ENCODE results near the gene ARHGAP10. TPM values are rescaled to one million over a fixed set of nuclear protein-coding genes. Genes with fewer than 3 reads are reported as not detected.
"Not testable (repeated sequence)": the region's sequence is repeated elsewhere in the genome, so short reads cannot be mapped to it uniquely, and the experiment has no call there.

ARHGAP10 gene
- polyA plus RNA-seq, 3 donors: 18.7 to 21.8 (median 21.2) TPM

- no peak for DNase-seq (ENCODE audit: low read depth in 3 of 3, low spot score in 2 of 3)
These were observed 60.0 kb downstream of the ARHGAP10 start for GRCh38 chr4:147791865-147792264.

- no peak for DNase-seq (ENCODE audit: low read depth in 3 of 3, low spot score in 2 of 3)
These were observed 61.9 kb downstream of the ARHGAP10 start for GRCh38 chr4:147793569-147794313.

DNA sequence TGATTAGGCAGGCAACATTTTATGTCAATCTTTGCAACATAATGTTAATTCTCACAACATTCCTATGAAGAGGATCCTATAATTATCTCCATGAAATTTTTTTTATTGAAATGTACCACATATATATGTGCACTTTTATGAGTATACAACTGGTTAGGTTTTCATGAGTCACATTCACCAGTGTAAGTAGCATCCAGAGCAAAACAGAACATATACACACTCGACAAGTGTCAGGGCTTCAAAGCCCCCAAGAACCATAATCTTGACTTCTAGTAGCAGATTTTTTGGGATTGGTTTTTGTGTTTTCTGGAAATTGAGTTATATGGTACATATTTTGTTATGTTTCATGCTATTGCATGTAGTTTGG lies 62.4 kb downstream of the ARHGAP10 start:
- DNase-seq (ENCODE audit: low read depth in 3 of 3, low spot score in 2 of 3): no peak

DNA sequence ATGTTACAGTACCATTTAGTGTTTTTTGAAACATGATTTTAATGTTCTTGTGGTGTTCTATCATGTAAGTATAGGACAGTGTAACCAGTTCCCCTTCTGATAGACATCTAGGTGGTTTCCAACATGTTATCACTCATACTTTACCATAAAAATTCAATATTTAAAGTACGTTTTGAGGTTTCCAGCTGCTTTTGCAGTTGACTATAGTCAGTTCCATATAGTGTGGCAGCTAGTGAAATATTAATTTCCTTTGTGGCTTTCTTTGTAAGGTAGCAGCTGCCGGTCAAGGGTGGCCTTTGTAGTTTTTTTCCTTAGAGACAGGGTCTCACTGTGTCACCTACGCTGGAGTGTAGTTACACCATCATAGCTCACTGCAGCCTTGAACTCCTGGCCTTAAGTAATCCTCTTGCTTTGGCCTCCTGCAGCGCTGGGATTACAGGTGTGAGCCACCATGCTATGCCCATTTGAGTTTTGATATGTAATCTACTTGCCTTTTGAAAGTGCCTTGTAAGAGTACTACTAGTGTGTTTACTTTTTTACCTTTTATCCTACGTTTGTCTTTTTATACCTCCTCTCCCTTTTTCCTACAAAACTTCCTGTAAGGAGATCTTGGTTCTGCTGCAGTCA lies 63.0 kb downstream of the ARHGAP10 start:
- no peak for DNase-seq (ENCODE audit: low read depth in 3 of 3, low spot score in 2 of 3)

- not testable (repeated sequence) for DNase-seq (ENCODE audit: low read depth in 3 of 3, low spot score in 2 of 3)
These were observed 67.2 kb downstream of the ARHGAP10 start for GRCh38 chr4:147799057-147799456.

DNA sequence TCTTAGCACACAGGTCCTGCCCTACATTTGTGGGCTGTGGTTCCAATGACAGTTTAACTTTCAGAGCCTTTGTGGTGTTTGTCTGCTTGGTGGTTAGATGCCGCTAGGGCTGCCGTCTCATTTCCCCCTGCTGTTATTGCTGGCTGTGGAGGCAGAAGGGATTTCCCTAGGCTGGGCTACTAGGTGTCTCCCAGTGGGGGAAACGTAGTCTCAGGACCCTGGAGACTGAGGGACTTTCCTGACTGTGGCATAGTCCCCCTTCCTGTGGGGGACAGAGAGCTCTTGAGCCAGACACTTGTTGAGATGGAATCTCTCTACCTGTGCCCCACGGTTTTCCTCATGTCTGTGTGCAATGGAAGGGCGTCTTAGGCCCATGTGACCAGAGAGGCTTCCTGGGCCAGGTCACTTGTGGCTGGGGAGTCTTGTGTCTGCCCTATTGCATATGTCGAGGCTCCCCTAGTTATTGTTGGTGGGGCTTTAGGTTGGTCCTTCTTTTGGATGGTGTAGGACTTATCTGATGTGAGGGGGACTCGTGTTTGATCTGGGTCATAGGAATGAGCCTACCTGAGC lies 68.2 kb downstream of the ARHGAP10 start:
- DNase-seq (ENCODE audit: low read depth in 3 of 3, low spot score in 2 of 3): no peak

GRCh38 chr4:147801820-147802219 lies 69.9 kb downstream of the ARHGAP10 start:
- no peak for DNase-seq (ENCODE audit: low read depth in 3 of 3, low spot score in 2 of 3)

GRCh38 chr4:147802346-147802745 lies 70.5 kb downstream of the ARHGAP10 start:
- DNase-seq (ENCODE audit: low read depth in 3 of 3, low spot score in 2 of 3): no peak

DNA sequence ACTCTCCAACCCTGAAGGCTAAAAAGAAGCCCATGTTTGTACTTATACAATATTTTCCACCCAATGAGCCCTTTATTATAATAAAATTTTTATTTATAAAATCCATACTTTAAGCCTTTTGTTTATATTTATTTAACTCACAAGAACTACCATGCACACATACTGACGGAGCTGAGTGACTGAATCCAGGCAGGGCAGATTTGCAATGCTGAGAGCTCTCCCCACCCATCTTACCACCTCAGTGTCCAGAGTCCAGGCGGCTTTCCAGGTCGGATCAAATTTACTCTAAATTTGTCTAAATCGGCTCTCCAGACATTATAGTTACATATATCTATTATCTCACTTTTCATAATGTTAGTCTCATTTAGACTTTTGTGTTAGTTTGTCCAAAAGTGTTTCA lies 74.1 kb downstream of the ARHGAP10 start:
- no peak for DNase-seq (ENCODE audit: low read depth in 3 of 3, low spot score in 2 of 3)

DNA sequence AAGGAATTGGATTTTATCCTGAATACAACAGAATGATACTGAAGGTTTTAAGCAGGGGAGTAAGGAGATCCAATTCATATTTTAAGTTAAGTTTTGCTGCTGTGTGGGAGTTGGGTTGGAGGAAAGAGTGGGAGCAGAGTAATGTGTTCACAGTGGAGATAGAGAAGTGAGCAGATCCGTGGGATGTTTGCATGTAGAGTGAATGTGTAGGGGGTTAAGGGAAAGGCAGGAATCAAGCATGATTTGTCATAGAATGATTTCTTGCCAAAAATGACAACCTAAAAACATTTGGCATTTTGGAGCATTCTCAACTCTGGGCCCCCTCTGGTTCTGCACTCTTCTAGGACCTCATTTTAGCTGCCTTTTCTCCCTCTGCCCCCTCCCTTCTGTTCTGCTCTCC lies 76.6 kb downstream of the ARHGAP10 start:
- no peak for DNase-seq (ENCODE audit: low read depth in 3 of 3, low spot score in 2 of 3)

- DNase-seq (ENCODE audit: low read depth in 3 of 3, low spot score in 2 of 3): no peak
These were observed 77.3 kb downstream of the ARHGAP10 start for GRCh38 chr4:147809211-147809610.

- no peak for DNase-seq (ENCODE audit: low read depth in 3 of 3, low spot score in 2 of 3)
These were observed 80.0 kb downstream of the ARHGAP10 start for GRCh38 chr4:147811878-147812277.

DNA sequence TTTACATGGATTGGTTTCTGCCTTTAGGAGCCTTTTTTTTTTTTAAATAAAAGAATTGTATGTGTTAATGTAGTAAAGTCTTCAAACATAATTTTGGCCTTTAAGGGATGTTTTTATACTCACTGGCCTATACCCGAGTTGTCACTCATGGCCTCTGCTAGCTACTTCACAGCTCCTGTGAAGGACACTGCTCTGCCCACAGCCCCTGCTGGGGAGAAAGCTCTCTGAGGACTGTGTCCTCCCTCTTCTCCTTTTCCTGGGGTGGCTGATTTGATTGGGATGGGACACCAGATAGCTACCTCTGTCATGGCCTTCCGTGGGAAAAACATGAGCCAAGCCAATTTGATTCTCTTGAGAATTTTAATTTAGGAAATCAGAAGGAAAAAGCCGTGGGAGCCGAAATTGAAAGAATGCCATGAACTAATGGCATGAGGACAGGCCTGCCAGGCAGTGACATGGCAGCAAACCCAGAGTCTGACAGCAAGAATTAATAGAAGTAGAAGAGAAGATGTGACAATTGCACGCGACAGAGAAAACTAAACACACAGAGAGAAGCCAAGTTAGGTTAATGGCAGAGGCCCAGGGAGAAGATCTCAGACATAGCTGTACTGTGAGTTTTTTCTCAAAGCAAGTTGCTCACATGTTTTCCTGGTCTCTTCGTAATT lies 81.4 kb downstream of the ARHGAP10 start:
- DNase-seq (ENCODE audit: low read depth in 3 of 3, low spot score in 2 of 3): no peak

GRCh38 chr4:147813973-147814372 lies 82.1 kb downstream of the ARHGAP10 start:
- no peak for DNase-seq (ENCODE audit: low read depth in 3 of 3, low spot score in 2 of 3)

GRCh38 chr4:147814376-147814775 lies 82.5 kb downstream of the ARHGAP10 start:
- DNase-seq (ENCODE audit: low read depth in 3 of 3, low spot score in 2 of 3): no peak

GRCh38 chr4:147815741-147816140 lies 83.9 kb downstream of the ARHGAP10 start:
- no peak for DNase-seq (ENCODE audit: low read depth in 3 of 3, low spot score in 2 of 3)

DNA sequence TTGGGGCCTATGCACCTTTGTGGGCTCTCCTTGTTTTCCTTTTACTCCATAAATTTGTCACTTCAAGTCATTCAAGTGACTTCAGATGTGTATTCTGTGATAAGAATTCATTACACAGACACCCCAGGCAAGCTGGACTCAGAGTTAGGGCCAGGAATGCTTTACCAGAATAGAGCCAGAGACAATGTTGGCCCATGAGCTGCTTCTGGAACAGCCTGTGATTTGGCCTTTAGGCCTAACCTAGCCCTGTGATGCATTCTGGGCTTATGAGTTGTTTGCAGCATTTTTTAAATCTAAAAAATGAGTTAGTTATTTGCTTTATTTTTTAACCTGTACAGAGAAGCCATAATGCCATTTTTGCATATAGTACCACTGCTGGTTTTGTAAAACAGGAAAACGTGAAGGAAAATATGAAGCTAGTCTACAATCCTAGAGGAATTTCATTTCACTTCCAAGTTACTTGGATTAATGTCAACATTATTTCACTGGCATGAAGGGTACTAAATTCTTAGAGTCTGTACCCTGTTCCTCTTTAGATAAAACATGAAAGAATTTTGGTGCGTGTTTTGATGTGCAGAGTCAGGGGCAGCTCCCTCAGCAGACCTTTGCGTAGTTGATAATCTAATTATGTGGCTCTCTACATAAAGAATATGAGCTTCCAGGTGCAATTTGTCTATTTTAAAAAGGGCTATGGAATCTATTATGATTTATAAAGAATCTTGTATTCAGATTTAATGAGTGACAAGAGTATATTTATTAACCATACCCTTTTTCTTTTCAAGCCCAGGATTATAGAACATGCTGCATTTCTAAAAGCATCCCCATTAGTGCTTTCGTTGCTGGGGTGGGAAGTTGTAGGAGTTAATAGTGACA lies 84.7 kb downstream of the ARHGAP10 start:
- DNase-seq (ENCODE audit: low read depth in 3 of 3, low spot score in 2 of 3): no peak

GRCh38 chr4:147820975-147821374 lies 89.1 kb downstream of the ARHGAP10 start:
- DNase-seq (ENCODE audit: low read depth in 3 of 3, low spot score in 2 of 3): no peak

GRCh38 chr4:147821555-147821954 lies 89.7 kb downstream of the ARHGAP10 start:
- DNase-seq (ENCODE audit: low read depth in 3 of 3, low spot score in 2 of 3): no peak

- no peak for DNase-seq (ENCODE audit: low read depth in 3 of 3, low spot score in 2 of 3)
These were observed 90.2 kb downstream of the ARHGAP10 start for GRCh38 chr4:147822128-147822527.

- DNase-seq (ENCODE audit: low read depth in 3 of 3, low spot score in 2 of 3): no peak
These were observed 91.2 kb downstream of the ARHGAP10 start for GRCh38 chr4:147823130-147823529.

Data from right renal cortex interstitium (tissue), 3 donors.